Measurements from ENCODE around the gene SPIN1.

SPIN1 gene

GRCh38 chr9:88378317-88378716, 9.9 kb upstream of the SPIN1 start:
- ATAC-seq: no peak

DNA sequence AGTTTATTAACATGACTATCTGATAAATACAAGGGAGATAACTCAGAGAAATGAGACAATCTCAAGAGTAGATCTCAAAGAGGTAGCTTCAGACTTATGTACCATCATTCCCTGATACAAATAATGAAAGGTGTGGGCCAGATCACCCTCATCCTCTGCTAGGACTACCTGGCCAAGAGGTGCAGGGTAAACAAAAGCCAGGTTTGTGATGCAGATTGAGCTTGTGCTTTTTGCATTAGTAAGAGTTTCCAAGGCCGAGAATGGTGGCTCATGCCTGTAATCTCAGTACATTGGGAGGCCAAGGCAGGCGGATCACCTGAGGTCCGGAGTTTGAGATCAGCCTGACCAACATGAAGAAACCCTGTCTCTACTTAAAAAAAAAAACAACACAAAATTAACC, 8.9 kb upstream of the SPIN1 start:
- no peak for TF ChIP-seq ISL1 (CRISPR knock-in tag; IDR thresholded peaks at IDR 0.05)
- no peak for TF ChIP-seq BACH2 (CRISPR knock-in tag; IDR thresholded peaks at IDR 0.05; ENCODE audit: borderline replicate concordance)
- TF ChIP-seq ARNTL (CRISPR knock-in tag; IDR thresholded peaks at IDR 0.05; ENCODE audit: borderline replicate concordance, low read depth): no peak
- no peak for TF ChIP-seq ZNF70 (CRISPR knock-in tag; IDR thresholded peaks at IDR 0.05)
- TF ChIP-seq ZNF565 (CRISPR knock-in tag; conservative IDR thresholded peaks at IDR 0.05; ENCODE audit: low read depth): no peak
- TF ChIP-seq TCF4 (CRISPR knock-in tag; IDR thresholded peaks at IDR 0.05; ENCODE audit: borderline replicate concordance): no peak
- no peak for TF ChIP-seq ZC3H10 (CRISPR knock-in tag; IDR thresholded peaks at IDR 0.05)
- no peak for TF ChIP-seq PPARA (CRISPR knock-in tag; IDR thresholded peaks at IDR 0.05; ENCODE audit: borderline replicate concordance)
- TF ChIP-seq CSDC2 (CRISPR knock-in tag; IDR thresholded peaks at IDR 0.05): no peak
- TF ChIP-seq SNAI2 (CRISPR knock-in tag; IDR thresholded peaks at IDR 0.05): no peak
- TF ChIP-seq ZFP3 (CRISPR knock-in tag; IDR thresholded peaks at IDR 0.05): no peak
- TF ChIP-seq, protein P1, sequence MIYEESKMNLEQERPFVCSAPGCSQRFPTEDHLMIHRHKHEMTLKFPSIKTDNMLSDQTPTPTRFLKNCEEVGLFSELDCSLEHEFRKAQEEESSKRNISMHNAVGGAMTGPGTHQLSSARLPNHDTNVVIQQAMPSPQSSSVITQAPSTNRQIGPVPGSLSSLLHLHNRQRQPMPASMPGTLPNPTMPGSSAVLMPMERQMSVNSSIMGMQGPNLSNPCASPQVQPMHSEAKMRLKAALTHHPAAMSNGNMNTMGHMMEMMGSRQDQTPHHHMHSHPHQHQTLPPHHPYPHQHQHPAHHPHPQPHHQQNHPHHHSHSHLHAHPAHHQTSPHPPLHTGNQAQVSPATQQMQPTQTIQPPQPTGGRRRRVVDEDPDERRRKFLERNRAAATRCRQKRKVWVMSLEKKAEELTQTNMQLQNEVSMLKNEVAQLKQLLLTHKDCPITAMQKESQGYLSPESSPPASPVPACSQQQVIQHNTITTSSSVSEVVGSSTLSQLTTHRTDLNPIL (CRISPR knock-in tag; IDR thresholded peaks at IDR 0.05; ENCODE audit: low read depth): no peak
- TF ChIP-seq OSR1 (CRISPR knock-in tag; IDR thresholded peaks at IDR 0.05): no peak
- ATAC-seq: no peak

More at GRCh38 chr9:88378317-88378716, 9.9 kb upstream of the SPIN1 start:
- TF ChIP-seq POU6F1 (CRISPR knock-in tag; IDR thresholded peaks at IDR 0.05; ENCODE audit: borderline replicate concordance, low read depth) (no peak), SNAI2 (CRISPR knock-in tag; IDR thresholded peaks at IDR 0.05) (no peak), ISL1 (CRISPR knock-in tag; IDR thresholded peaks at IDR 0.05) (no peak), CSRNP3 (CRISPR knock-in tag; IDR thresholded peaks at IDR 0.05) (no peak), ZFP30 (CRISPR knock-in tag; IDR thresholded peaks at IDR 0.05) (no peak), TCF4 (CRISPR knock-in tag; IDR thresholded peaks at IDR 0.05; ENCODE audit: borderline replicate concordance) (no peak), ZFP3 (CRISPR knock-in tag; IDR thresholded peaks at IDR 0.05) (no peak), GLIS3 (CRISPR knock-in tag; IDR thresholded peaks at IDR 0.05) (no peak), BACH2 (CRISPR knock-in tag; IDR thresholded peaks at IDR 0.05; ENCODE audit: borderline replicate concordance) (no peak), RARB (CRISPR knock-in tag; IDR thresholded peaks at IDR 0.05) (no peak), ZNF70 (CRISPR knock-in tag; IDR thresholded peaks at IDR 0.05) (no peak), CSDC2 (CRISPR knock-in tag; IDR thresholded peaks at IDR 0.05) (no peak), OSR1 (CRISPR knock-in tag; IDR thresholded peaks at IDR 0.05) (no peak), PPARA (CRISPR knock-in tag; IDR thresholded peaks at IDR 0.05; ENCODE audit: borderline replicate concordance) (no peak), ARNTL (CRISPR knock-in tag; IDR thresholded peaks at IDR 0.05; ENCODE audit: borderline replicate concordance, low read depth) (no peak), ZNF565 (CRISPR knock-in tag; conservative IDR thresholded peaks at IDR 0.05; ENCODE audit: low read depth) (no peak)
- TF ChIP-seq, protein P2, sequence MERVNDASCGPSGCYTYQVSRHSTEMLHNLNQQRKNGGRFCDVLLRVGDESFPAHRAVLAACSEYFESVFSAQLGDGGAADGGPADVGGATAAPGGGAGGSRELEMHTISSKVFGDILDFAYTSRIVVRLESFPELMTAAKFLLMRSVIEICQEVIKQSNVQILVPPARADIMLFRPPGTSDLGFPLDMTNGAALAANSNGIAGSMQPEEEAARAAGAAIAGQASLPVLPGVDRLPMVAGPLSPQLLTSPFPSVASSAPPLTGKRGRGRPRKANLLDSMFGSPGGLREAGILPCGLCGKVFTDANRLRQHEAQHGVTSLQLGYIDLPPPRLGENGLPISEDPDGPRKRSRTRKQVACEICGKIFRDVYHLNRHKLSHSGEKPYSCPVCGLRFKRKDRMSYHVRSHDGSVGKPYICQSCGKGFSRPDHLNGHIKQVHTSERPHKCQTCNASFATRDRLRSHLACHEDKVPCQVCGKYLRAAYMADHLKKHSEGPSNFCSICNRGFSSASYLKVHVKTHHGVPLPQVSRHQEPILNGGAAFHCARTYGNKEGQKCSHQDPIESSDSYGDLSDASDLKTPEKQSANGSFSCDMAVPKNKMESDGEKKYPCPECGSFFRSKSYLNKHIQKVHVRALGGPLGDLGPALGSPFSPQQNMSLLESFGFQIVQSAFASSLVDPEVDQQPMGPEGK (CRISPR knock-in tag; IDR thresholded peaks at IDR 0.05; ENCODE audit: borderline replicate concordance): no peak
- TF ChIP-seq, protein P1 (CRISPR knock-in tag; IDR thresholded peaks at IDR 0.05; ENCODE audit: low read depth): no peak
- TF ChIP-seq, protein P3, sequence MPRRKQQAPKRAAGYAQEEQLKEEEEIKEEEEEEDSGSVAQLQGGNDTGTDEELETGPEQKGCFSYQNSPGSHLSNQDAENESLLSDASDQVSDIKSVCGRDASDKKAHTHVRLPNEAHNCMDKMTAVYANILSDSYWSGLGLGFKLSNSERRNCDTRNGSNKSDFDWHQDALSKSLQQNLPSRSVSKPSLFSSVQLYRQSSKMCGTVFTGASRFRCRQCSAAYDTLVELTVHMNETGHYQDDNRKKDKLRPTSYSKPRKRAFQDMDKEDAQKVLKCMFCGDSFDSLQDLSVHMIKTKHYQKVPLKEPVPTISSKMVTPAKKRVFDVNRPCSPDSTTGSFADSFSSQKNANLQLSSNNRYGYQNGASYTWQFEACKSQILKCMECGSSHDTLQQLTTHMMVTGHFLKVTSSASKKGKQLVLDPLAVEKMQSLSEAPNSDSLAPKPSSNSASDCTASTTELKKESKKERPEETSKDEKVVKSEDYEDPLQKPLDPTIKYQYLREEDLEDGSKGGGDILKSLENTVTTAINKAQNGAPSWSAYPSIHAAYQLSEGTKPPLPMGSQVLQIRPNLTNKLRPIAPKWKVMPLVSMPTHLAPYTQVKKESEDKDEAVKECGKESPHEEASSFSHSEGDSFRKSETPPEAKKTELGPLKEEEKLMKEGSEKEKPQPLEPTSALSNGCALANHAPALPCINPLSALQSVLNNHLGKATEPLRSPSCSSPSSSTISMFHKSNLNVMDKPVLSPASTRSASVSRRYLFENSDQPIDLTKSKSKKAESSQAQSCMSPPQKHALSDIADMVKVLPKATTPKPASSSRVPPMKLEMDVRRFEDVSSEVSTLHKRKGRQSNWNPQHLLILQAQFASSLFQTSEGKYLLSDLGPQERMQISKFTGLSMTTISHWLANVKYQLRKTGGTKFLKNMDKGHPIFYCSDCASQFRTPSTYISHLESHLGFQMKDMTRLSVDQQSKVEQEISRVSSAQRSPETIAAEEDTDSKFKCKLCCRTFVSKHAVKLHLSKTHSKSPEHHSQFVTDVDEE (CRISPR knock-in tag; IDR thresholded peaks at IDR 0.05): no peak
